Liver (tissue), 9 donors: Measurements from ENCODE around the gene CFAP65. TPM values are rescaled to one million over a fixed set of nuclear protein-coding genes. Genes with fewer than 3 reads are reported as not detected.

Experiments used
- DNase-seq: peaks from one replicate; pipeline ENCODE4 v3.0.0-alpha.2; 2017; ENCODE audit warnings: low spot score
- H3K27ac ChIP-seq, 2 donors: one replicate each; pipeline ENCODE4 v1.7.0; 2013; ENCODE audit warnings: inconsistent platforms in 2 of 2, low read length in 2 of 2, control low read depth in 1 of 2, low read depth in 1 of 2, mild to moderate bottlenecking in 1 of 2
- H3K27me3 ChIP-seq, 4 donors: one replicate each; pipeline versions ENCODE4 v1.6.1 to v1.7.0; 2013; ENCODE audit warnings: low read length in 3 of 4, inconsistent platforms in 1 of 4, mild to moderate bottlenecking in 1 of 4, moderate library complexity in 1 of 4; ENCODE audit not compliant: control insufficient read depth in 4 of 4, insufficient read depth in 4 of 4
- H3K36me3 ChIP-seq, 4 donors: one replicate each; pipeline versions ENCODE4 v1.6.1 to v1.7.0; 2013; ENCODE audit warnings: low read length in 3 of 4, mild to moderate bottlenecking in 3 of 4, low read depth in 1 of 4, moderate library complexity in 1 of 4; ENCODE audit not compliant: control insufficient read depth in 4 of 4, insufficient read depth in 3 of 4
- H3K4me1 ChIP-seq, 4 donors: one replicate each; pipeline versions ENCODE4 v1.6.1 to v1.7.0; 2013; ENCODE audit warnings: low read length in 3 of 4, mild to moderate bottlenecking in 3 of 4, moderate library complexity in 1 of 4; ENCODE audit not compliant: control insufficient read depth in 4 of 4, insufficient read depth in 4 of 4
- H3K4me3 ChIP-seq, 3 donors: one replicate each; pipeline versions ENCODE4 v1.6.1 to v1.7.0; 2013; ENCODE audit warnings: low read length in 3 of 3, control low read depth in 1 of 3, low read depth in 1 of 3, mild to moderate bottlenecking in 1 of 3
- H3K9ac ChIP-seq, 2 donors: one replicate each; pipeline ENCODE4 v1.7.0; 2013; ENCODE audit warnings: low read length in 2 of 2, mild to moderate bottlenecking in 2 of 2, moderate library complexity in 2 of 2, control low read depth in 1 of 2, low read depth in 1 of 2
- H3K9me3 ChIP-seq, 4 donors: one replicate each; pipeline versions ENCODE4 v1.6.1 to v1.7.0; 2013; ENCODE audit warnings: low read length in 3 of 4; ENCODE audit not compliant: control insufficient read depth in 4 of 4
- ATF3 ChIP-seq: IDR thresholded peaks from 2 replicates; pipeline ENCODE4 v1.6.1; 2016; ENCODE audit warnings: antibody characterized with exemption
- CTCF ChIP-seq: fragments of 150-350 bp; IDR thresholded peaks from 2 replicates; pipeline ENCODE4 v1.5.1; 2017; ENCODE audit warnings: improper control_type of control experiment, low read depth, low read length; ENCODE audit not compliant: missing input control
- EGR1 ChIP-seq, 2 donors: IDR thresholded peaks; 2 replicates each; pipeline ENCODE4 v1.6.1; 2016 to 2018; ENCODE audit warnings: antibody characterized with exemption in 2 of 2, low read depth in 2 of 2
- GABPA ChIP-seq, 2 donors: IDR thresholded peaks in 1 of 2; conservative IDR thresholded peaks in 1 of 2; 2 replicates each; pipeline ENCODE4 v1.6.1; 2016; ENCODE audit warnings: antibody characterized with exemption in 2 of 2, mild to moderate bottlenecking in 1 of 2, moderate library complexity in 1 of 2
- HNF4A ChIP-seq, 2 donors: conservative IDR thresholded peaks; 2 replicates each; pipeline ENCODE4 v1.6.1; 2016; ENCODE audit warnings: antibody characterized with exemption in 2 of 2, mild to moderate bottlenecking in 2 of 2
- HNF4G ChIP-seq: IDR thresholded peaks from 2 replicates; pipeline ENCODE4 v1.6.1; 2016; ENCODE audit warnings: antibody characterized with exemption
- JUND ChIP-seq, 2 donors: IDR thresholded peaks; 2 replicates each; pipeline ENCODE4 v1.6.1; 2016; ENCODE audit warnings: antibody characterized with exemption in 2 of 2
- MAX ChIP-seq: IDR thresholded peaks from 2 replicates; pipeline ENCODE4 v1.6.1; 2016; ENCODE audit warnings: antibody characterized with exemption
- RAD21 ChIP-seq, 2 donors: IDR thresholded peaks; 2 replicates each; pipeline ENCODE4 v1.6.1; 2016; ENCODE audit warnings: antibody characterized with exemption in 2 of 2, mild to moderate bottlenecking in 2 of 2
- RXRA ChIP-seq, 2 donors: IDR thresholded peaks; 2 replicates each; pipeline ENCODE4 v1.6.1; 2017 to 2018; ENCODE audit warnings: antibody characterized with exemption in 2 of 2, mild to moderate bottlenecking in 1 of 2
- SP1 ChIP-seq: IDR thresholded peaks from 2 replicates; pipeline ENCODE4 v1.6.1; 2018; ENCODE audit warnings: antibody characterized with exemption, mild to moderate bottlenecking
- TAF1 ChIP-seq: conservative IDR thresholded peaks from 2 replicates; pipeline ENCODE4 v1.6.1; 2016; ENCODE audit warnings: antibody characterized with exemption, mild to moderate bottlenecking
- YY1 ChIP-seq: IDR thresholded peaks from 2 replicates; pipeline ENCODE4 v1.6.1; 2016; ENCODE audit warnings: antibody characterized with exemption, mild to moderate bottlenecking
- ZBTB33 ChIP-seq: IDR thresholded peaks from 2 replicates; pipeline ENCODE4 v1.6.1; 2016; ENCODE audit warnings: antibody characterized with exemption
- WGBS: extraction: QIAGEN DNeasy Blood & Tissue Kit; methylation state at CpG from one replicate; pipeline ENCODE4 v1.1.7; 2013; 5-methylcytosine and 5-hydroxymethylcytosine counted together
- polyA plus RNA-seq, 2 donors: library from polyadenylated mRNA; stranded (reverse) in 1 of 2; unstranded in 1 of 2; fragments of 200-250 nt in 1 of 2; fragments of >200 nt in 1 of 2; fragmentation: Nextera tagmentation in 1 of 2; extraction: Ambion mirVana in 1 of 2; gene quantifications; one replicate each; pipeline versions ENCODE4 v1.2.1 to v1.2.3, GENCODE V29; 2013 to 2015
- total RNA-seq, 2 donors: library from RNA; depleted of rRNA; stranded (reverse); fragments of >200 nt; gene quantifications; one replicate each; pipeline ENCODE4 v1.2.3, GENCODE V29; 2014
- donor health status: healthy.
- donor health status: healthy.
- donor health status: healthy.
- donor health status: healthy.
- donor health status: healthy.

CFAP65 gene
- total and polyA plus RNA-seq, 4 donors, result not detected

GRCh38 chr2:219082332-219082958 is 41.1 kb upstream of the CFAP65 start:
- Histone ChIP-seq H3K4me3 (no peak overlapping the region), H3K27me3 (no peaks in the 10 kb centered on the region), H3K27ac (no peak overlapping the region), H3K4me1 (peaks cover 0 to 24% (median 7%) of the 10 kb centered on the region in 4 donors), H3K36me3 (no peaks in the 10 kb centered on the region), H3K9ac (no peak overlapping the region), H3K9me3 (no peaks in the 10 kb centered on the region)
- no peak for TF ChIP-seq ZBTB33
- WGBS, result 70% methylated on average over 5 of the region's 5 CpGs
- DNase-seq, result no peak

- Histone ChIP-seq H3K4me3 (no peak overlapping the region), H3K9me3 (no peaks in the 10 kb centered on the region), H3K9ac (no peak overlapping the region), H3K27ac (no peak overlapping the region), H3K36me3 (peaks cover 3 to 6% (median 5%) of the 10 kb centered on the region in 4 donors), H3K4me1 (peaks cover 0 to 24% (median 7%) of the 10 kb centered on the region in 4 donors), H3K27me3 (no peaks in the 10 kb centered on the region)
- no peak for DNase-seq
- TF ChIP-seq ZBTB33 (no peak), YY1 (no peak), GABPA (IDR thresholded peaks at IDR 0.05 in 1 of 2, conservative IDR thresholded peaks at IDR 0.05 in 1 of 2) (no peak), HNF4G (peak; percentile 22), RAD21 (IDR thresholded peaks at IDR 0.05) (no peak), SP1 (peak; percentile 15), HNF4A (conservative IDR thresholded peaks at IDR 0.05) (peak; percentile 47 to 62), RXRA (IDR thresholded peaks at IDR 0.05) (no peak)
These were observed 40.5 kb upstream of the CFAP65 start for GRCh38 chr2:219081701-219082331.

GRCh38 chr2:219081096-219081495 is 39.8 kb upstream of the CFAP65 start:
- Histone ChIP-seq H3K9me3 (no peaks in the 10 kb centered on the region), H3K27ac (no peak overlapping the region), H3K9ac (no peak overlapping the region), H3K4me3 (no peak overlapping the region), H3K4me1 (peaks cover 0 to 22% (median 7%) of the 10 kb centered on the region in 4 donors), H3K27me3 (no peaks in the 10 kb centered on the region), H3K36me3 (peaks cover 3 to 11% (median 8%) of the 10 kb centered on the region in 4 donors)
- no peak for DNase-seq
- TF ChIP-seq CTCF (no peak), RXRA (IDR thresholded peaks at IDR 0.05) (no peak), JUND (IDR thresholded peaks at IDR 0.05) (no peak), MAX (no peak), ATF3 (no peak), HNF4A (conservative IDR thresholded peaks at IDR 0.05) (no peak), ZBTB33 (no peak), YY1 (no peak), GABPA (IDR thresholded peaks at IDR 0.05 in 1 of 2, conservative IDR thresholded peaks at IDR 0.05 in 1 of 2) (no peak), TAF1 (no peak), EGR1 (IDR thresholded peaks at IDR 0.05; ENCODE audit: low read depth in 2 of 2) (no peak), HNF4G (no peak)
- 58% methylated on average over 7 of the region's 7 CpGs for WGBS
